ENCODE data around the gene PHACTR3. TPM values are rescaled to one million over a fixed set of nuclear protein-coding genes. Genes with fewer than 3 reads are reported as not detected.

Gene PHACTR3
- polyA plus RNA-seq, 1 donor: 8.3 TPM

GRCh38 chr20:59823030-59823423 is 218.7 kb downstream of the PHACTR3 start:
- no CpG with 5 or more reads among the region's 9 CpGs for WGBS (ENCODE audit: insufficient coverage, low lambda C conversion rate)
- Histone ChIP-seq H3K4me1 (ENCODE audit: control insufficient read depth, insufficient read depth, low read length) (peaks cover 29% of the 10 kb centered on the region), H3K9me3 (ENCODE audit: control insufficient read depth, low read depth, low read length) (no peaks in the 10 kb centered on the region), H3K36me3 (ENCODE audit: control insufficient read depth, insufficient read depth, low read length) (no peaks in the 10 kb centered on the region), H3K27me3 (ENCODE audit: control insufficient read depth, insufficient read depth, low read length) (no peaks in the 10 kb centered on the region), H3K27ac (ENCODE audit: low read length) (no peak overlapping the region), H3K4me3 (ENCODE audit: low read length) (no peak overlapping the region)
- DNase-seq: no peak

- no CpG with 5 or more reads among the region's 8 CpGs for whole genome bisulfite sequencing (ENCODE audit: insufficient coverage, low lambda C conversion rate)
- no peaks in the 10 kb centered on the region for H3K9me3 ChIP-seq (ENCODE audit: control insufficient read depth, low read depth, low read length)
- no peak overlapping the region for H3K4me3 ChIP-seq (ENCODE audit: low read length)
- DNase-seq: no peak
- H3K36me3 ChIP-seq (ENCODE audit: control insufficient read depth, insufficient read depth, low read length): no peaks in the 10 kb centered on the region
- H3K27me3 ChIP-seq (ENCODE audit: control insufficient read depth, insufficient read depth, low read length): no peaks in the 10 kb centered on the region
- no peak overlapping the region for H3K27ac ChIP-seq (ENCODE audit: low read length)
- peaks cover 29% of the 10 kb centered on the region for H3K4me1 ChIP-seq (ENCODE audit: control insufficient read depth, insufficient read depth, low read length)
These were observed 219.3 kb downstream of the PHACTR3 start for GRCh38 chr20:59823491-59824259.

GRCh38 chr20:59824711-59825562 is 220.6 kb downstream of the PHACTR3 start:
- Histone ChIP-seq H3K9me3 (ENCODE audit: control insufficient read depth, low read depth, low read length) (no peaks in the 10 kb centered on the region), H3K4me3 (ENCODE audit: low read length) (no peak overlapping the region), H3K27me3 (ENCODE audit: control insufficient read depth, insufficient read depth, low read length) (no peaks in the 10 kb centered on the region), H3K4me1 (ENCODE audit: control insufficient read depth, insufficient read depth, low read length) (peaks cover 29% of the 10 kb centered on the region), H3K36me3 (ENCODE audit: control insufficient read depth, insufficient read depth, low read length) (no peaks in the 10 kb centered on the region), H3K27ac (ENCODE audit: low read length) (no peak overlapping the region)
- 100% methylated on average over 1 of the region's 8 CpGs for WGBS (ENCODE audit: insufficient coverage, low lambda C conversion rate)
- no peak for DNase-seq

GRCh38 chr20:59825563-59825920 is 221.2 kb downstream of the PHACTR3 start:
- Histone ChIP-seq H3K9me3 (ENCODE audit: control insufficient read depth, low read depth, low read length) (no peaks in the 10 kb centered on the region), H3K4me1 (ENCODE audit: control insufficient read depth, insufficient read depth, low read length) (peaks cover 29% of the 10 kb centered on the region), H3K4me3 (ENCODE audit: low read length) (no peak overlapping the region), H3K36me3 (ENCODE audit: control insufficient read depth, insufficient read depth, low read length) (no peaks in the 10 kb centered on the region), H3K27ac (ENCODE audit: low read length) (no peak overlapping the region), H3K27me3 (ENCODE audit: control insufficient read depth, insufficient read depth, low read length) (no peaks in the 10 kb centered on the region)
- DNase-seq: no peak
- WGBS (ENCODE audit: insufficient coverage, low lambda C conversion rate): no CpG with 5 or more reads among the region's 4 CpGs

- Histone ChIP-seq H3K4me3 (ENCODE audit: low read length) (no peak overlapping the region), H3K27me3 (ENCODE audit: control insufficient read depth, insufficient read depth, low read length) (no peaks in the 10 kb centered on the region), H3K27ac (ENCODE audit: low read length) (peak overlapping the region; percentile 82), H3K9me3 (ENCODE audit: control insufficient read depth, low read depth, low read length) (no peaks in the 10 kb centered on the region), H3K36me3 (ENCODE audit: control insufficient read depth, insufficient read depth, low read length) (no peaks in the 10 kb centered on the region), H3K4me1 (ENCODE audit: control insufficient read depth, insufficient read depth, low read length) (peaks cover 31% of the 10 kb centered on the region)
- DNase-seq: peak; percentile 92 to 96
- no CpG with 5 or more reads among the region's 11 CpGs for WGBS (ENCODE audit: insufficient coverage, low lambda C conversion rate)
These were observed 221.8 kb downstream of the PHACTR3 start for GRCh38 chr20:59825944-59826759.

- Histone ChIP-seq H3K27me3 (ENCODE audit: control insufficient read depth, insufficient read depth, low read length) (no peaks in the 10 kb centered on the region), H3K9me3 (ENCODE audit: control insufficient read depth, low read depth, low read length) (no peaks in the 10 kb centered on the region), H3K27ac (ENCODE audit: low read length) (peak overlapping the region; percentile 82), H3K4me3 (ENCODE audit: low read length) (no peak overlapping the region), H3K4me1 (ENCODE audit: control insufficient read depth, insufficient read depth, low read length) (peaks cover 33% of the 10 kb centered on the region), H3K36me3 (ENCODE audit: control insufficient read depth, insufficient read depth, low read length) (no peaks in the 10 kb centered on the region)
- no CpG with 5 or more reads among the region's 16 CpGs for WGBS (ENCODE audit: insufficient coverage, low lambda C conversion rate)
- DNase-seq: no peak
These were observed 223.1 kb downstream of the PHACTR3 start for GRCh38 chr20:59827138-59828056.

- WGBS (ENCODE audit: insufficient coverage, low lambda C conversion rate): 86% methylated on average over 6 of the region's 15 CpGs
- Histone ChIP-seq H3K36me3 (ENCODE audit: control insufficient read depth, insufficient read depth, low read length) (no peaks in the 10 kb centered on the region), H3K4me3 (ENCODE audit: low read length) (no peak overlapping the region), H3K4me1 (ENCODE audit: control insufficient read depth, insufficient read depth, low read length) (peaks cover 33% of the 10 kb centered on the region), H3K9me3 (ENCODE audit: control insufficient read depth, low read depth, low read length) (no peaks in the 10 kb centered on the region), H3K27me3 (ENCODE audit: control insufficient read depth, insufficient read depth, low read length) (no peaks in the 10 kb centered on the region), H3K27ac (ENCODE audit: low read length) (no peak overlapping the region)
- no peak for DNase-seq
These were observed 224.0 kb downstream of the PHACTR3 start for GRCh38 chr20:59828125-59829053.

GRCh38 chr20:59829054-59829785 is 224.9 kb downstream of the PHACTR3 start:
- Histone ChIP-seq H3K27me3 (ENCODE audit: control insufficient read depth, insufficient read depth, low read length) (no peaks in the 10 kb centered on the region), H3K4me3 (ENCODE audit: low read length) (no peak overlapping the region), H3K27ac (ENCODE audit: low read length) (no peak overlapping the region), H3K9me3 (ENCODE audit: control insufficient read depth, low read depth, low read length) (no peaks in the 10 kb centered on the region), H3K4me1 (ENCODE audit: control insufficient read depth, insufficient read depth, low read length) (peaks cover 33% of the 10 kb centered on the region), H3K36me3 (ENCODE audit: control insufficient read depth, insufficient read depth, low read length) (no peaks in the 10 kb centered on the region)
- no CpG with 5 or more reads among the region's 19 CpGs for WGBS (ENCODE audit: insufficient coverage, low lambda C conversion rate)
- no peak for DNase-seq
